HEK293T (cell line): ENCODE results near the gene IRF8.

Experiments used
- ARNT ChIP-seq: fragments of 450-650 bp; IDR thresholded peaks from 2 replicates; pipeline ENCODE4 v1.6.1; 2017; ENCODE audit warnings: mild to moderate bottlenecking
- CTBP1 ChIP-seq: fragments of 450-650 bp; IDR thresholded peaks from 2 replicates; pipeline ENCODE4 v1.6.1; 2016; ENCODE audit warnings: borderline replicate concordance
- ELF4 ChIP-seq: fragments of 450-650 bp; IDR thresholded peaks from 2 replicates; pipeline ENCODE4 v1.6.1; 2017; ENCODE audit warnings: antibody characterized with exemption
- FOXK2 ChIP-seq: fragments of 450-650 bp; IDR thresholded peaks from 2 replicates; pipeline ENCODE4 v1.6.1; 2016; ENCODE audit warnings: mild to moderate bottlenecking
- FOXM1 ChIP-seq: fragments of 450-650 bp; IDR thresholded peaks from 2 replicates; pipeline ENCODE4 v1.6.1; 2017; ENCODE audit warnings: mild to moderate bottlenecking, borderline replicate concordance
- HDGF ChIP-seq: fragments of 450-650 bp; IDR thresholded peaks from 2 replicates; pipeline ENCODE4 v1.6.1; 2017; ENCODE audit warnings: antibody characterized with exemption, borderline replicate concordance
- TARDBP ChIP-seq: fragments of 450-650 bp; IDR thresholded peaks from 2 replicates; pipeline ENCODE4 v1.6.1; 2016

- TF ChIP-seq TARDBP = no peak
- no peak for TF ChIP-seq ARNT
- TF ChIP-seq ELF4 = no peak
- TF ChIP-seq FOXK2 = no peak
- TF ChIP-seq FOXM1 = no peak
- TF ChIP-seq HDGF = no peak
- TF ChIP-seq CTBP1 = no peak
Observed at GRCh38 chr16:85910854-85911247, 11.9 kb downstream of the IRF8 start.
